PFSK-1 (cell line): Measurements from ENCODE around the gene SLC38A5.

Source experiments
- FOXP2 ChIP-seq: optimal IDR thresholded peaks from 2 replicates; pipeline ENCODE3; 2011; ENCODE audit warnings: borderline replicate concordance, control low read depth, inconsistent platforms; ENCODE audit not compliant: insufficient read depth; ENCODE audit errors: extremely low read length, extremely low read depth
- POLR2AphosphoS5 ChIP-seq: IDR thresholded peaks from 2 replicates; pipeline ENCODE4 v1.6.1; 2012; ENCODE audit warnings: low read depth, mild to moderate bottlenecking, control low read depth, low read length, moderate library complexity
- SIN3A ChIP-seq: IDR thresholded peaks from 2 replicates; pipeline ENCODE4 v1.6.1; 2012; ENCODE audit warnings: mild to moderate bottlenecking, low read length, moderate library complexity, borderline replicate concordance; ENCODE audit not compliant: insufficient read depth
- TAF1 ChIP-seq: IDR thresholded peaks from 2 replicates; pipeline ENCODE4 v1.6.1; 2012; ENCODE audit warnings: low read length, control low read depth, borderline replicate concordance; ENCODE audit not compliant: insufficient read depth
- TF ChIP-seq, protein P1 (sequence below), 2 experiments: IDR thresholded peaks; 2 replicates each; pipeline versions ENCODE4 v1.6.1 to v1.8.0; 2011 to 2012; ENCODE audit warnings: low read depth in 2 of 2, low read length in 2 of 2, control low read depth in 1 of 2, inconsistent platforms in 1 of 2, mild to moderate bottlenecking in 1 of 2, moderate library complexity in 1 of 2; ENCODE audit not compliant: insufficient read depth in 1 of 2

Gene SLC38A5

DNA sequence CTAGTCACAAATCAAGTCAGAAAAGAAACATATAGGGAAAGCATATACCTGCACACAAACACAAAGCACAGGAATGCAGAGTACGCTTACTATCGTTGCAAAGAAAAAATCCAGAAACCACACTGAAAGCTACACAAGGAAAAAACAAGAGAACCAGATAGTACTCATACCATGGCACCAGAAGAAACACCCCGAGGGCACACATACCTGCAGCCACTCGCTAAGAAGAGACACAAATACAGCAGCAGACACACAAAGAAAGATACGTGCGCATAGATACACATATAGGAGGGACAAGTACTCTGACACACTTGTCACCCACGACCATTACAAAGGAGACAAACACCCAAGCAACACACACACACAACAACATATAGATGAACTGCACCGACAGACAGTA lies 1.4 kb upstream of the SLC38A5 start:
- TF ChIP-seq TAF1 (no peak), FOXP2 (no peak), POLR2AphosphoS5 (no peak), SIN3A (no peak)
- TF ChIP-seq, protein P1, sequence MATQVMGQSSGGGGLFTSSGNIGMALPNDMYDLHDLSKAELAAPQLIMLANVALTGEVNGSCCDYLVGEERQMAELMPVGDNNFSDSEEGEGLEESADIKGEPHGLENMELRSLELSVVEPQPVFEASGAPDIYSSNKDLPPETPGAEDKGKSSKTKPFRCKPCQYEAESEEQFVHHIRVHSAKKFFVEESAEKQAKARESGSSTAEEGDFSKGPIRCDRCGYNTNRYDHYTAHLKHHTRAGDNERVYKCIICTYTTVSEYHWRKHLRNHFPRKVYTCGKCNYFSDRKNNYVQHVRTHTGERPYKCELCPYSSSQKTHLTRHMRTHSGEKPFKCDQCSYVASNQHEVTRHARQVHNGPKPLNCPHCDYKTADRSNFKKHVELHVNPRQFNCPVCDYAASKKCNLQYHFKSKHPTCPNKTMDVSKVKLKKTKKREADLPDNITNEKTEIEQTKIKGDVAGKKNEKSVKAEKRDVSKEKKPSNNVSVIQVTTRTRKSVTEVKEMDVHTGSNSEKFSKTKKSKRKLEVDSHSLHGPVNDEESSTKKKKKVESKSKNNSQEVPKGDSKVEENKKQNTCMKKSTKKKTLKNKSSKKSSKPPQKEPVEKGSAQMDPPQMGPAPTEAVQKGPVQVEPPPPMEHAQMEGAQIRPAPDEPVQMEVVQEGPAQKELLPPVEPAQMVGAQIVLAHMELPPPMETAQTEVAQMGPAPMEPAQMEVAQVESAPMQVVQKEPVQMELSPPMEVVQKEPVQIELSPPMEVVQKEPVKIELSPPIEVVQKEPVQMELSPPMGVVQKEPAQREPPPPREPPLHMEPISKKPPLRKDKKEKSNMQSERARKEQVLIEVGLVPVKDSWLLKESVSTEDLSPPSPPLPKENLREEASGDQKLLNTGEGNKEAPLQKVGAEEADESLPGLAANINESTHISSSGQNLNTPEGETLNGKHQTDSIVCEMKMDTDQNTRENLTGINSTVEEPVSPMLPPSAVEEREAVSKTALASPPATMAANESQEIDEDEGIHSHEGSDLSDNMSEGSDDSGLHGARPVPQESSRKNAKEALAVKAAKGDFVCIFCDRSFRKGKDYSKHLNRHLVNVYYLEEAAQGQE (IDR thresholded peaks at IDR 0.05; ENCODE audit: insufficient read depth in 1 of 2, low read depth in 2 of 2, low read length in 2 of 2), result no peak

DNA sequence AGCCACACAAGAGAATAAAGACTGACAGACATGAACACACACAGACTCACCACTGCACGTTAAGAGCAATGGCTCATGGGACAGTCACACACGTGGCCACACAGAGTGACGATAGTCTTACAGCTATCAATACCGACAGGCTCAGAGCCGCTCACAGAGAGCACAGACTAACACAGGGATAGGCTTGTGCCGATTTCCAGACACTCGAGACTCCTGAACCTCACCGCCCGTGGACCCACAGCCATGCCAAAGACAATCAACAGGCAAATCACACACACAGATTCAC lies 716 bp upstream of the SLC38A5 start:
- TF ChIP-seq SIN3A (no peak), TAF1 (no peak), POLR2AphosphoS5 (no peak), FOXP2 (no peak)
- TF ChIP-seq, protein P1 (IDR thresholded peaks at IDR 0.05; ENCODE audit: insufficient read depth in 1 of 2, low read depth in 2 of 2, low read length in 2 of 2), result no peak

DNA sequence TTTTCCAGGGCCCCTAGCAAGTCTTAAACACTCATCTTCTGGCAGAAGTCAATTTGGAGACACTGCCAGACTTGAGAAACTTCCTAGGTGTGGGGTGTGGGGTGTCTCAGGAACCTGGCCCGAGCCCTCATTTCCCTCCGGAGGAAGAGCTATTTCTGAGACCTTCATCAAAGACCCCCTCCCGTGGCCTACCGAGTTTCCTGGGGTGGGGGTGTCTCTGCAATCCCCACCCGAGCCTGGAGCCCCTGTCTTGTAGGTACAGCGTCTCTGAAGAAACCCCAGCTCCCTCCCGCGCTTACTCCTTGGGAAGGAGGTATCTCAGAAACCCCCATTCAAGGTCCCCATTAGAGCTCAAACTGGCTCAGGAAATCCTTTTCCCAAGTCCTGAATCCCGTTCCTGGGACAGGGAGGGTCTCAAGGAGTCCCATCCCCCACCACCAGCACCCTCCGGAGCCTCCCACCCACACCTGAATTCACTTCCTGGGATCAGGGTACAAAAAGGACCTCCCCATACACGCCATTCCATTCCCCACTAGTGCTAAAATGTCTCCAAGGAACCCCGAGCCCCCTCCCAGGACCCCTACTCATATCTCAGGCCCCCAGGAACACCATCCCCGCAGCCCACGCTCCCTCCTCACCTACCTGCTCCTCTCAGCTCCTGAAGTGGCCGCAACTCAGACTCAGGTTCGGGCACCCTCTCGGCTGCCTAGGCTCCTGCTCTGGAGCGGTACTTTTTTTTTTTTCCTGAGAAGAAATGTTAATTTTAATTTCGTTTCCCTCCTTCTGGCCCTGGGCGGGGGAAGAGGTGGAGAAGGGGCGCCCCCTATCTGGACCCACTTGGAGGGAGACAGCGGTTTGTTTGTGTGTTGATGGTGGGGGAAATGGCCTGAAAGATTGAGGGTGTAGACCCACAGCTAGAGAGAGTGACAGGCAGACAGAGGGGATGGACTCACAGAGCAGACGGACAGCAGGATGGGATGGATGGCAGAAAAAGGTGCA lies 1.1 kb downstream of the SLC38A5 start:
- TF ChIP-seq FOXP2 (no peak), SIN3A (no peak), POLR2AphosphoS5 (no peak), TAF1 (no peak)
- TF ChIP-seq, protein P1 (IDR thresholded peaks at IDR 0.05; ENCODE audit: insufficient read depth in 1 of 2, low read depth in 2 of 2, low read length in 2 of 2), result no peak

DNA sequence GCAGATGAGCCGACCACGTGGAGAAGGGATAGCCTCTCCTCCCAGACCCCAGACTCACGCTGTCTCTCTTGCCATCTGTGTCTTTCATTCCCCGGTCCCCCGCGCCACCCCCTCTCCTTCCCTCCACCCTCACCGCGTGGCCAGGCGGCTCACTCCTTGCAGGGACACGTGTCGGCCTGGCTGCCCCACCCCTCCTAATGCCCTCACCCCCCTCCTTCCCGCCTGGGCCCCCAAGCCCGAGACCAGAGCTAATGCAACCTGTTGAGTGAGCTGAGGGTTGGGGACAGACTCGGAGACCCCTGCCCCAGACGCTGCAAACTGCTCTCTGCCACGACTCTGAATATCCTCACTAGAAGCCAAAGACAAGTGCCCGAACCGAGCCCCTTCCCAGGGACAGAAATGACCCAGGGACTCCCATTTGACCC lies 1.8 kb downstream of the SLC38A5 start:
- TF ChIP-seq POLR2AphosphoS5, result no peak
- TF ChIP-seq TAF1, result no peak
- no peak for TF ChIP-seq FOXP2
- no peak for TF ChIP-seq SIN3A
- TF ChIP-seq, protein P1 (IDR thresholded peaks at IDR 0.05; ENCODE audit: insufficient read depth in 1 of 2, low read depth in 2 of 2, low read length in 2 of 2), result no peak
